HepG2 (cell line): ENCODE measurements around the gene CCDC3. TPM values are rescaled to one million over a fixed set of nuclear protein-coding genes. Genes with fewer than 3 reads are reported as not detected.

Experiments
- ATAC-seq: fragments of 200-7000 bp; cut with Tn5 transposase; 3 replicates; pipeline ENCODE4 v1.9.1; 2020; ENCODE audit warnings: mild to moderate bottlenecking, moderate library complexity
- BruUV-seq: library from RNA; stranded (reverse); fragments of 400-500 nt; replicated peaks from 2 replicates; lab custom pipeline; 2021; lab: Mats Ljungman, UMichigan
- CTCF ChIA-PET: fragments of 300-600 bp; formaldehyde crosslinking; extraction: SDS; loops from one replicate; lab custom pipeline; 2021; ENCODE audit warnings: low total read pairs, inconsistent platforms, low intra/inter-chr PET ratio; lab: Yijun Ruan, JAX
- POLR2A ChIA-PET: fragments of 350-600 bp; sonication (Branson Sonifier 250); formaldehyde crosslinking; loops from one replicate; lab custom pipeline; 2020; ENCODE audit warnings: antibody characterized with exemption, inconsistent platforms; lab: Yijun Ruan, JAX
- DNase-seq: peaks from one replicate; pipeline ENCODE4 v3.0.0-alpha.2; 2015; ENCODE audit warnings: low spot score
- FAIRE-seq: peaks from 3 replicates; lab custom pipeline; 2011; peaks lifted over from hg19 to GRCh38; lab: Jason Lieb, UNC
- H2AFZ ChIP-seq: one replicate; pipeline ENCODE4 v1.6.1; 2011; ENCODE audit warnings: low read length, inconsistent platforms
- H3K27ac ChIP-seq: fragments of 300-600 bp; 3 replicates; pipeline ENCODE4 v1.8.0; 2011; ENCODE audit warnings: mixed run types, mild to moderate bottlenecking, mixed read lengths, low read length, inconsistent platforms; ENCODE audit not compliant: insufficient read depth; ENCODE audit errors: extremely low read length
- H3K27me3 ChIP-seq, 2 experiments: fragments of 200-600 bp in 1 of 2; 2 replicates in 1 of 2; 3 replicates in 1 of 2; pipeline versions ENCODE4 v1.6.0 to v1.8.0; 2011; ENCODE audit warnings: low read length in 2 of 2, mild to moderate bottlenecking in 2 of 2, moderate library complexity in 2 of 2, inconsistent platforms in 1 of 2; ENCODE audit not compliant: insufficient read depth in 2 of 2, control insufficient read depth in 1 of 2
- H3K36me3 ChIP-seq, 2 experiments: fragments of 200-600 bp in 1 of 2; replicated peaks in 1 of 2; 2 replicates in 1 of 2; 3 replicates in 1 of 2; pipeline versions ENCODE4 v1.5.1 to v1.8.0; 2011; ENCODE audit warnings: low read length in 2 of 2, inconsistent platforms in 1 of 2; ENCODE audit not compliant: insufficient read depth in 2 of 2, control insufficient read depth in 1 of 2
- H3K4me1 ChIP-seq: 2 replicates; pipeline ENCODE4 v1.5.1; 2012; ENCODE audit warnings: low read length, inconsistent platforms; ENCODE audit not compliant: insufficient read depth
- H3K4me2 ChIP-seq: 2 replicates; pipeline ENCODE4 v1.6.0; 2011; ENCODE audit warnings: low read depth, low read length, inconsistent platforms
- H3K4me3 ChIP-seq, 3 experiments: fragments of 200-600 bp in 1 of 3; sonication (generic), shearing (Covaris generic) in 1 of 3; replicated peaks in 1 of 3; 2 replicates each; pipeline ENCODE4 v1.5.1; 2011 to 2016; ENCODE audit warnings: low read length in 3 of 3, inconsistent platforms in 2 of 3, low read depth in 2 of 3, mild to moderate bottlenecking in 2 of 3, control low read depth in 1 of 3, mixed read lengths in 1 of 3; ENCODE audit not compliant: insufficient read depth in 1 of 3
- H3K79me2 ChIP-seq: one replicate; pipeline ENCODE4 v1.6.1; 2011; ENCODE audit warnings: low read length, inconsistent platforms; ENCODE audit not compliant: insufficient read depth
- H3K9ac ChIP-seq: 2 replicates; pipeline ENCODE4 v1.6.0; 2011; ENCODE audit warnings: mild to moderate bottlenecking, low read depth, low read length, inconsistent platforms; ENCODE audit not compliant: insufficient read depth
- H3K9me3 ChIP-seq: 2 replicates; pipeline ENCODE4 v1.5.1; 2012; ENCODE audit warnings: mild to moderate bottlenecking, low read length
- H4K20me1 ChIP-seq: 2 replicates; pipeline ENCODE4 v1.6.0; 2011; ENCODE audit warnings: inconsistent platforms, mild to moderate bottlenecking, low read length, moderate library complexity; ENCODE audit not compliant: insufficient read depth
- AHR ChIP-seq: IDR thresholded peaks from 2 replicates; pipeline ENCODE4 v1.6.1; 2018; ENCODE audit warnings: missing genetic modification reagents, missing compliant biosample characterization
- HNRNPH1 ChIP-seq: fragments of 200-400 bp; formaldehyde crosslinking; optimal IDR thresholded peaks from 2 replicates; pipeline ENCODE3; 2017; ENCODE audit warnings: mild to moderate bottlenecking, low read depth, low read length
- IKZF4 ChIP-seq: sonication (generic); formaldehyde crosslinking; IDR thresholded peaks from 2 replicates; pipeline ENCODE4 v1.5.1; 2020; ENCODE audit warnings: borderline replicate concordance, mild to moderate bottlenecking, low read depth, missing genetic modification reagents; ENCODE audit errors: not compliant biosample characterization
- MED8 ChIP-seq: sonication (generic); formaldehyde crosslinking; IDR thresholded peaks from 2 replicates; pipeline ENCODE4 v1.8.1; 2023; ENCODE audit warnings: mild to moderate bottlenecking, missing genetic modification reagents; ENCODE audit not compliant: insufficient replicate concordance
- MIER2 ChIP-seq: IDR thresholded peaks from 2 replicates; pipeline ENCODE4 v1.6.1; 2016; ENCODE audit warnings: missing biosample characterization, missing genetic modification reagents
- ONECUT2 ChIP-seq: sonication (generic); formaldehyde crosslinking; IDR thresholded peaks from 2 replicates; pipeline ENCODE4 v1.4.0; 2020; ENCODE audit warnings: missing genetic modification reagents
- PAX8 ChIP-seq: sonication (generic); formaldehyde crosslinking; IDR thresholded peaks from 2 replicates; pipeline ENCODE4 v1.8.0; 2022; ENCODE audit warnings: mild to moderate bottlenecking, missing genetic modification reagents, borderline replicate concordance
- PHF8 ChIP-seq: sonication (generic); formaldehyde crosslinking; IDR thresholded peaks from 2 replicates; pipeline ENCODE4 v1.5.0; 2020; ENCODE audit warnings: missing genetic modification reagents
- RFX1 ChIP-seq: fragments of 450-650 bp; IDR thresholded peaks from 2 replicates; pipeline ENCODE4 v1.6.1; 2017
- SMARCE1 ChIP-seq: fragments of 450-650 bp; IDR thresholded peaks from 2 replicates; pipeline ENCODE4 v1.6.1; 2017; ENCODE audit warnings: borderline replicate concordance
- SP5 ChIP-seq: IDR thresholded peaks from 2 replicates; pipeline ENCODE4 v1.6.1; 2016; ENCODE audit warnings: low read depth, borderline replicate concordance
- U2AF1 ChIP-seq: fragments of 200-400 bp; formaldehyde crosslinking; optimal IDR thresholded peaks from 2 replicates; pipeline ENCODE3; 2017; ENCODE audit warnings: mild to moderate bottlenecking, low read depth, low read length
- U2AF2 ChIP-seq: fragments of 200-400 bp; formaldehyde crosslinking; IDR thresholded peaks from 2 replicates; pipeline ENCODE4 v1.6.1; 2017; ENCODE audit warnings: low read depth, mild to moderate bottlenecking, low read length
- ZBTB42 ChIP-seq: sonication (generic); formaldehyde crosslinking; IDR thresholded peaks from 2 replicates; pipeline ENCODE4 v1.5.0; 2020; ENCODE audit warnings: mild to moderate bottlenecking, missing genetic modification reagents
- ZNF101 ChIP-seq: sonication (generic); formaldehyde crosslinking; IDR thresholded peaks from 2 replicates; pipeline ENCODE4 v1.4.0; 2020; ENCODE audit warnings: mild to moderate bottlenecking, low read depth, missing genetic modification reagents, borderline replicate concordance
- ZNF350 ChIP-seq: sonication (generic); formaldehyde crosslinking; IDR thresholded peaks from 2 replicates; pipeline ENCODE4 v1.4.0; 2020; ENCODE audit warnings: mild to moderate bottlenecking, low read depth, missing genetic modification reagents, borderline replicate concordance
- ZNF777 ChIP-seq: sonication (generic); formaldehyde crosslinking; IDR thresholded peaks from 2 replicates; pipeline ENCODE4 v1.4.0; 2020; ENCODE audit warnings: missing genetic modification reagents
- WGBS: methylation state at CpG from one replicate; pipeline ENCODE4 v1.1.6; 2017; ENCODE audit warnings: low lambda C conversion rate; 5-methylcytosine and 5-hydroxymethylcytosine counted together
- in situ Hi-C: cut with HindIII; loops from 2 replicates; pipeline ENCODE4 v1.10.0; 2017; ENCODE audit warnings: low pct_unique_long_range_greater_than_20kb; ENCODE audit not compliant: extremely low pct_ligation_motif_present
- intact Hi-C: fragments of 100-400 bp; cut with micrococcal nuclease; formaldehyde crosslinking; loops from one replicate; pipeline ENCODE4 v1.10.0; 2022; ENCODE audit not compliant: unreplicated experiment
- polyA plus RNA-seq, 8 experiments: library from polyadenylated mRNA; depleted of rRNA in 3 of 8; stranded (reverse) in 7 of 8; unstranded in 1 of 8; fragments of >200 nt; fragmentation: Illumina TruSeq in 4 of 8; extraction: Trizol in 4 of 8; gene quantifications; 2 replicates each; pipeline versions ENCODE4 v1.2.1 to v1.2.3, GENCODE V29; 2011 to 2016; ENCODE audit warnings: low read depth in 4 of 8, missing spikeins in 1 of 8, mixed read lengths in 1 of 8; ENCODE audit not compliant: insufficient read depth in 1 of 8
- total RNA-seq, 5 experiments: library from RNA; depleted of rRNA; stranded (reverse); fragments of >200 nt; fragmentation: Illumina TruSeq; extraction: Trizol; gene quantifications; 2 replicates each; pipeline ENCODE4 v1.2.3, GENCODE V29; 2016; ENCODE audit warnings: low read depth in 1 of 5

CCDC3 gene
- total and polyA plus RNA-seq, 2 of the 13 experiments (the other 11 are each of a cell fraction or from before 2014, with no cell fraction given) = not detected

- H3K27me3 ChIP-seq = peaks cover 0 to 3% of the 10 kb centered on the region in 2 experiments; a peak in 2 of 5 replicates
- in situ Hi-C loops (no loop called here), intact Hi-C loops (no loop called here)
- no peaks in the 10 kb centered on the region for H4K20me1 ChIP-seq
- H3K4me3 ChIP-seq = no peak overlapping the region
- no TSS peak for BruUV-seq
- no peak overlapping the region for H3K9ac ChIP-seq
- no peaks in the 10 kb centered on the region for H3K36me3 ChIP-seq
- ATAC-seq (no peak), DNase-seq (no peak), FAIRE-seq (no peak)
- H3K9me3 ChIP-seq = no peaks in the 10 kb centered on the region
- H3K4me2 ChIP-seq = no peak overlapping the region
- H3K79me2 ChIP-seq = no peaks in the 10 kb centered on the region
- WGBS = 19% methylated on average over 3 of the region's 3 CpGs
- H2AFZ ChIP-seq = no peak overlapping the region
- POLR2A ChIA-PET = no interaction called here
- H3K4me1 ChIP-seq = no peaks in the 10 kb centered on the region
- no peak overlapping the region for H3K27ac ChIP-seq
- CTCF ChIA-PET = no interaction called here
- no peak for TF ChIP-seq RFX1
- TF ChIP-seq SP5 (CRISPR knock-in tag) = no peak
- TF ChIP-seq MED8 (CRISPR knock-in tag) = no peak
These were observed 124.4 kb downstream of the CCDC3 start for GRCh38 chr10:12877150-12877549.

- FAIRE-seq = no peak
- H3K9me3 ChIP-seq = no peaks in the 10 kb centered on the region
- intact Hi-C loops (no loop called here), in situ Hi-C loops (no loop called here)
- H3K4me3 ChIP-seq = no peak overlapping the region
- WGBS = 4% methylated on average over 4 of the region's 5 CpGs
- DNase-seq = no peak
- ChIA-PET POLR2A (no interaction called here), CTCF (no interaction called here)
- H3K9ac ChIP-seq = no peak overlapping the region
- no peak for TF ChIP-seq MIER2 (CRISPR knock-in tag)
- TF ChIP-seq ZBTB42 (CRISPR knock-in tag) = no peak
- TF ChIP-seq AHR (CRISPR knock-in tag) = no peak
- no peak for TF ChIP-seq ZNF777 (CRISPR knock-in tag)
- TF ChIP-seq SMARCE1 = no peak
- no peak for TF ChIP-seq ONECUT2 (CRISPR knock-in tag)
- no peak for TF ChIP-seq U2AF1
- no peak for TF ChIP-seq IKZF4 (CRISPR knock-in tag)
- no peak for TF ChIP-seq PHF8 (CRISPR knock-in tag)
- no peak for TF ChIP-seq PAX8 (CRISPR knock-in tag)
- TF ChIP-seq U2AF2 = no peak
- TF ChIP-seq ZNF101 (CRISPR knock-in tag) = no peak
- no peak for TF ChIP-seq HNRNPH1
- TF ChIP-seq ZNF350 = no peak
- BruUV-seq = no TSS peak
- no peaks in the 10 kb centered on the region for H4K20me1 ChIP-seq
- no peaks in the 10 kb centered on the region for H3K79me2 ChIP-seq
- no peak overlapping the region for H3K27ac ChIP-seq
- no peaks in the 10 kb centered on the region for H3K4me1 ChIP-seq
- H3K36me3 ChIP-seq = no peaks in the 10 kb centered on the region
- H3K4me2 ChIP-seq = no peak overlapping the region
- H3K27me3 ChIP-seq = peaks cover 0 to 3% of the 10 kb centered on the region in 2 experiments; a peak in 2 of 5 replicates
- H2AFZ ChIP-seq = no peak overlapping the region
- ATAC-seq = no peak
These were observed 125.2 kb downstream of the CCDC3 start for GRCh38 chr10:12876266-12876665.
